Mesenchymal stem cell (in vitro differentiated cells and primary cell): ENCODE measurements around the gene G2E3.

Experiments used
- DNase-seq: peaks from one replicate; pipeline ENCODE4 v3.0.0-alpha.2; 2013
- H2AFZ ChIP-seq: one replicate; pipeline ENCODE4 v1.6.1; 2013; ENCODE audit warnings: low read depth, mild to moderate bottlenecking, control low read depth, inconsistent platforms, low read length, moderate library complexity
- H2AK5ac ChIP-seq: 2 replicates; pipeline ENCODE4 v1.6.1; 2013; ENCODE audit warnings: low read length, moderate library complexity, mild to moderate bottlenecking, inconsistent platforms; ENCODE audit not compliant: severe bottlenecking
- H2BK120ac ChIP-seq: one replicate; pipeline ENCODE4 v1.6.1; 2013; ENCODE audit warnings: low read depth, mild to moderate bottlenecking, inconsistent platforms, low read length, moderate library complexity
- H2BK12ac ChIP-seq, 2 experiments: one replicate each; pipeline ENCODE4 v1.6.1; 2013; ENCODE audit warnings: inconsistent platforms in 2 of 2, low read length in 2 of 2, mild to moderate bottlenecking in 2 of 2, moderate library complexity in 2 of 2, control low read depth in 1 of 2
- H2BK15ac ChIP-seq: one replicate; pipeline ENCODE4 v1.6.1; 2013; ENCODE audit warnings: mild to moderate bottlenecking, low read depth, inconsistent platforms; ENCODE audit not compliant: poor library complexity, severe bottlenecking
- H2BK5ac ChIP-seq: 2 replicates; pipeline ENCODE4 v1.6.1; 2013; ENCODE audit warnings: low read depth, mild to moderate bottlenecking, low read length, control low read depth, inconsistent platforms; ENCODE audit not compliant: poor library complexity, severe bottlenecking
- H3K14ac ChIP-seq, 2 experiments: one replicate each; pipeline ENCODE4 v1.6.1; 2013; ENCODE audit warnings: inconsistent platforms in 2 of 2, low read length in 2 of 2, control low read depth in 1 of 2, mild to moderate bottlenecking in 1 of 2, moderate library complexity in 1 of 2
- H3K18ac ChIP-seq, 2 experiments: one replicate each; pipeline ENCODE4 v1.6.1; 2013; ENCODE audit warnings: inconsistent platforms in 2 of 2, low read length in 2 of 2, control low read depth in 1 of 2, low read depth in 1 of 2, mild to moderate bottlenecking in 1 of 2
- H3K23ac ChIP-seq, 2 experiments: one replicate each; pipeline ENCODE4 v1.6.1; 2013; ENCODE audit warnings: inconsistent platforms in 2 of 2, low read length in 2 of 2, mild to moderate bottlenecking in 2 of 2, moderate library complexity in 2 of 2, control low read depth in 1 of 2
- H3K27ac ChIP-seq: 2 replicates; pipeline ENCODE4 v1.5.1; 2013; ENCODE audit warnings: mild to moderate bottlenecking, moderate library complexity, low read length, control low read depth, inconsistent platforms; ENCODE audit not compliant: poor library complexity, severe bottlenecking
- H3K27me3 ChIP-seq, 2 experiments: 2 replicates each; pipeline versions ENCODE4 v1.6.1 to v1.7.0; 2013; ENCODE audit warnings: low read length in 2 of 2, mild to moderate bottlenecking in 2 of 2, moderate library complexity in 2 of 2, control low read depth in 1 of 2, inconsistent platforms in 1 of 2; ENCODE audit not compliant: control insufficient read depth in 1 of 2, insufficient read depth in 1 of 2
- H3K36me3 ChIP-seq, 2 experiments: 2 replicates each; pipeline versions ENCODE4 v1.6.1 to v1.7.0; 2013; ENCODE audit warnings: low read length in 2 of 2, control low read depth in 1 of 2, inconsistent platforms in 1 of 2, low read depth in 1 of 2, mild to moderate bottlenecking in 1 of 2; ENCODE audit not compliant: insufficient read depth in 2 of 2, control insufficient read depth in 1 of 2
- H3K4ac ChIP-seq, 2 experiments: one replicate each; pipeline ENCODE4 v1.6.1; 2013; ENCODE audit warnings: inconsistent platforms in 2 of 2, low read length in 2 of 2, mild to moderate bottlenecking in 2 of 2, moderate library complexity in 2 of 2, control low read depth in 1 of 2, low read depth in 1 of 2
- H3K4me1 ChIP-seq: 2 replicates; pipeline ENCODE4 v1.6.1; 2013; ENCODE audit warnings: low read depth, low read length, control low read depth; ENCODE audit not compliant: control insufficient read depth, insufficient read depth
- H3K4me2 ChIP-seq: 2 replicates; pipeline ENCODE4 v1.6.1; 2013; ENCODE audit warnings: low read length, mild to moderate bottlenecking, inconsistent platforms; ENCODE audit not compliant: poor library complexity, severe bottlenecking
- H3K4me3 ChIP-seq, 2 experiments: 2 replicates each; pipeline versions ENCODE4 v1.5.1 to v1.7.0; 2013; ENCODE audit warnings: low read length in 2 of 2, mild to moderate bottlenecking in 2 of 2, control low read depth in 1 of 2, low read depth in 1 of 2; ENCODE audit not compliant: insufficient read depth in 1 of 2
- H3K79me1 ChIP-seq: replicated peaks from 2 replicates; pipeline ENCODE4 v1.6.1; 2013; ENCODE audit warnings: mild to moderate bottlenecking, control low read depth, low read length, inconsistent platforms; ENCODE audit not compliant: poor library complexity, severe bottlenecking
- H3K9ac ChIP-seq: 2 replicates; pipeline ENCODE4 v1.7.0; 2013; ENCODE audit warnings: mild to moderate bottlenecking, low read length, moderate library complexity
- H3K9me3 ChIP-seq: 2 replicates; pipeline ENCODE4 v1.7.0; 2013; ENCODE audit warnings: mild to moderate bottlenecking, low read length; ENCODE audit not compliant: control insufficient read depth
- H4K8ac ChIP-seq: one replicate; pipeline ENCODE4 v1.6.1; 2013; ENCODE audit warnings: inconsistent platforms, mild to moderate bottlenecking, low read length, moderate library complexity
- H4K91ac ChIP-seq: one replicate; pipeline ENCODE4 v1.6.1; 2013; ENCODE audit warnings: mild to moderate bottlenecking, low read length, inconsistent platforms
- WGBS: methylation state at CpG from one replicate; pipeline ENCODE4 v1.1.7; 2013; ENCODE audit warnings: mixed read lengths; 5-methylcytosine and 5-hydroxymethylcytosine counted together

Gene G2E3

DNA sequence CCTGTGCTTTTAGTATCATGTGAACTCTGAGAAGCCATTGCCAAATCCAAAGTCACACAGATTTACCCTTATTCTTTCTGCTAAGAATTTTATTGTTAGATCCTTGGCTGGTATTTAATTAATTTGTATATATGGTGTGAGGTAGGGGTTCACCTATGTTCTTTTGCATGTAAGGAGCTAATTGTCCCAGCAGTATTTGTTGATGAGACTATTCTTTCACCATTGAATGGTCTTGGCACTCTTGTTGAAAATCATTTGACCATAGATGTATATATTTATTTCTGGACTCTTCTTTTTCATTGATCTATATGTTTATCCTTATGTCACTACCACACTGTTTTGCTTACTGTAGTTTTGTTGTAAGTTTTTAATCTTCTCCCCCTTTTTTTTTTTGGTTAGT, 26.2 kb downstream of the G2E3 start:
- Histone ChIP-seq H3K27me3 (no peaks in the 10 kb centered on the region), H4K91ac (no peak overlapping the region), H3K27ac (no peak overlapping the region), H2AFZ (no peak overlapping the region), H3K36me3 (peaks cover 3 to 41% of the 10 kb centered on the region in 2 experiments), H2BK5ac (no peak overlapping the region), H2BK15ac (no peak overlapping the region), H3K4me2 (no peak overlapping the region), H3K4me1 (no peaks in the 10 kb centered on the region), H3K4me3 (no peak overlapping the region), H2AK5ac (no peak overlapping the region), H2BK120ac (no peak overlapping the region), H3K9ac (no peak overlapping the region), H3K9me3 (peaks cover 5% of the 10 kb centered on the region), H3K14ac (no peak overlapping the region), H3K79me1 (peaks cover 11% of the 10 kb centered on the region), H3K4ac (no peak overlapping the region), H3K23ac (no peak overlapping the region), H4K8ac (no peak overlapping the region), H3K18ac (no peak overlapping the region), H2BK12ac (no peak overlapping the region)
- no peak for DNase-seq

- Histone ChIP-seq H3K27me3 (no peaks in the 10 kb centered on the region), H3K4me3 (no peak overlapping the region), H3K36me3 (peaks cover 0 to 56% of the 10 kb centered on the region in 2 experiments), H3K27ac (no peak overlapping the region), H4K91ac (no peak overlapping the region), H3K18ac (no peak overlapping the region), H3K79me1 (peaks cover 20% of the 10 kb centered on the region), H2BK5ac (no peak overlapping the region), H3K14ac (no peak overlapping the region), H3K23ac (no peak overlapping the region), H4K8ac (no peak overlapping the region), H2AFZ (no peak overlapping the region), H3K9ac (no peak overlapping the region), H2BK15ac (no peak overlapping the region), H2BK120ac (no peak overlapping the region), H2AK5ac (no peak overlapping the region), H3K4ac (no peak overlapping the region), H2BK12ac (no peak overlapping the region), H3K4me1 (no peaks in the 10 kb centered on the region), H3K9me3 (peaks cover 5% of the 10 kb centered on the region), H3K4me2 (no peak overlapping the region)
- WGBS, result 100% methylated on average over 2 of the region's 3 CpGs
- DNase-seq, result no peak
Observed at GRCh38 chr14:30587141-30587540, 28.2 kb downstream of the G2E3 start.

DNA sequence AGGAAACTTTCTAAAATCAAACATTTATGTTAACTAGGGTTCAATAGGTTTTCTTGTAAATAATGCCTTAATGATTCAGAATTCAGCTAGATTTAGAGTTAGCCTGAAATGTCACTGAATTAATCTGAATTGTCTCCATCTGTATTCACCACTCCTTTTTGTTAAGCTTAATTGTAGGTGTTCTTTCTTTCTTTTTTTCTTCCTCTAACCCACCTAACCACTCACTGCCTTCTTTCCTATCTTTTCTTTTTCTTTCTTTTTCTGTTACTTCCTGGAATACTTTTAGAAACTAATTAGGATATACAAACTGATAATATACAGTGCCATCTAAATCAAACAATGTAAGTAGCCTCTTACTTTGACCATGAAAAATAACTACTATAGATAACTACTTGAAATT, 29.9 kb downstream of the G2E3 start:
- H3K14ac ChIP-seq, result no peak overlapping the region
- H4K8ac ChIP-seq, result no peak overlapping the region

DNA sequence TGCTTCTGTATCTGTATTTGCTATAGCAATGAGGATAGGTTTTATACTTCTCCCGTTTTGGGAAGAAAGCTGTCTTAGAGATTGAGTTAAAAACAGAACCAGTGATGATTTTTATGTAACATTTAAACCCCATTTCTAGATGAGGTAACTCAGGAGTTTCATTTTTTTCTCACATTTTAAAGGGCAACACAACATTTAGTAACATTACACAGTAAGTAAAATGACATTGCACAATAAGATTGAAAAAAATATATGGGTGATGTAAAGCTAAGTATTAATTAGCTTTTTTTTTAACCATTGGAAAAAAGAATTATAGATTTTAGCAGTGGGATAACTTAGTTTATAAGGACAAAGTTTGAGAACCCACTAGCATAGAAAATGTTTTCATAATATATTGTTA, 38.0 kb downstream of the G2E3 start:
- no peak overlapping the region for H2BK15ac ChIP-seq
- no peaks in the 10 kb centered on the region for H3K9me3 ChIP-seq
- H2BK120ac ChIP-seq, result no peak overlapping the region
- no peak overlapping the region for H4K8ac ChIP-seq
- H3K27ac ChIP-seq, result no peak overlapping the region
- no peak overlapping the region for H3K4me2 ChIP-seq
- no peak overlapping the region for H2BK12ac ChIP-seq
- WGBS, result 100% methylated on average over 1 of the region's 1 CpG
- peaks cover 3 to 69% of the 10 kb centered on the region in 2 experiments for H3K36me3 ChIP-seq
- no peak overlapping the region for H2AK5ac ChIP-seq
- H3K23ac ChIP-seq, result no peak overlapping the region
- H3K18ac ChIP-seq, result no peak overlapping the region
- no peak for DNase-seq
- H3K4me1 ChIP-seq, result no peaks in the 10 kb centered on the region
- peaks cover 11% of the 10 kb centered on the region for H3K79me1 ChIP-seq
- no peaks in the 10 kb centered on the region for H3K27me3 ChIP-seq
- no peak overlapping the region for H3K4ac ChIP-seq
- H2AFZ ChIP-seq, result no peak overlapping the region
- H4K91ac ChIP-seq, result no peak overlapping the region
- H2BK5ac ChIP-seq, result no peak overlapping the region
- no peak overlapping the region for H3K9ac ChIP-seq
- no peak overlapping the region for H3K14ac ChIP-seq
- no peak overlapping the region for H3K4me3 ChIP-seq

More for the DNA sequence above, 29.9 kb downstream of the G2E3 start:
- no peak overlapping the region for H2BK120ac ChIP-seq
- H3K36me3 ChIP-seq, result peaks cover 0 to 58% of the 10 kb centered on the region in 2 experiments
- H2AFZ ChIP-seq, result no peak overlapping the region
- H3K9ac ChIP-seq, result no peak overlapping the region
- no peak overlapping the region for H2BK15ac ChIP-seq
- H3K27me3 ChIP-seq, result no peaks in the 10 kb centered on the region
- H3K79me1 ChIP-seq, result peaks cover 20% of the 10 kb centered on the region
- H3K23ac ChIP-seq, result no peak overlapping the region
- H2BK5ac ChIP-seq, result no peak overlapping the region
- no peak overlapping the region for H3K4me3 ChIP-seq
- no peak overlapping the region for H3K4ac ChIP-seq
- no peak overlapping the region for H3K4me2 ChIP-seq
- H4K91ac ChIP-seq, result no peak overlapping the region
- no peak overlapping the region for H3K27ac ChIP-seq
- no peak for DNase-seq
- no peak overlapping the region for H2BK12ac ChIP-seq
- H3K4me1 ChIP-seq, result no peaks in the 10 kb centered on the region
- no peak overlapping the region for H2AK5ac ChIP-seq
- H3K9me3 ChIP-seq, result peaks cover 5% of the 10 kb centered on the region
- no peak overlapping the region for H3K18ac ChIP-seq
